Uterus (tissue), 4 donors: ENCODE data around the gene APOH. TPM values are rescaled to one million over a fixed set of nuclear protein-coding genes. Genes with fewer than 3 reads are reported as not detected.

Experiments used
- DNase-seq, 2 donors: peaks; one replicate each; pipeline ENCODE4 v3.0.0-alpha.2; 2019 to 2020
- H3K27ac ChIP-seq, 2 donors: fragments of 200-600 bp; sonication (generic); 1 replicate in 1 of 2; 2 replicates in 1 of 2; pipeline ENCODE4 v1.5.1; 2016 to 2018
- H3K27me3 ChIP-seq, 2 donors: fragments of 200-600 bp; sonication (generic); one replicate each; pipeline ENCODE4 v1.5.1; 2018 to 2019; ENCODE audit warnings: control low read depth in 1 of 2
- H3K36me3 ChIP-seq, 2 donors: fragments of 200-600 bp; sonication (generic); one replicate each; pipeline ENCODE4 v1.5.1; 2019; ENCODE audit warnings: control low read depth in 1 of 2
- H3K4me1 ChIP-seq, 2 donors: fragments of 200-600 bp; sonication (generic); one replicate each; pipeline ENCODE4 v1.5.1; 2018 to 2019; ENCODE audit warnings: control low read depth in 1 of 2
- H3K4me3 ChIP-seq, 2 donors: fragments of 200-600 bp; sonication (generic); 1 replicate in 1 of 2; 2 replicates in 1 of 2; pipeline ENCODE4 v1.5.1; 2018 to 2019; ENCODE audit warnings: mild to moderate bottlenecking in 1 of 2
- H3K9me3 ChIP-seq, 2 donors: fragments of 200-600 bp; sonication (generic); one replicate each; pipeline ENCODE4 v1.5.1; 2019; ENCODE audit warnings: control low read depth in 1 of 2
- CTCF ChIP-seq, 4 experiments: fragments of 200-600 bp in 2 of 4; fragments of 450-650 bp in 2 of 4; sonication (generic) in 2 of 4; IDR thresholded peaks; one replicate each; pipeline ENCODE4 v1.5.1; 2016 to 2019; ENCODE audit warnings: antibody characterized with exemption in 4 of 4, mild to moderate bottlenecking in 2 of 4, moderate library complexity in 1 of 4
- POLR2A ChIP-seq, 2 donors: fragments of 450-650 bp; IDR thresholded peaks; one replicate each; pipeline ENCODE4 v1.6.1; 2016; ENCODE audit warnings: antibody characterized with exemption in 2 of 2, mild to moderate bottlenecking in 1 of 2, moderate library complexity in 1 of 2
- intact Hi-C: fragments of 100-400 bp; cut with DNase I; formaldehyde crosslinking; loops from one replicate; pipeline ENCODE4 v1.15.1; 2023; ENCODE audit warnings: low total_unique reads
- total RNA-seq, 4 donors: library from RNA; depleted of rRNA in 3 of 4; stranded (reverse); fragments of >200 nt in 3 of 4; gene quantifications; one replicate each; pipeline versions ENCODE4 v1.1.0 to v1.2.4, GENCODE V29; 2014 to 2023
- donor health status: DM: yes; HTN: yes; CAD: no.

APOH gene
- total RNA-seq, 4 donors from 2014 or later, result 0.61 TPM; not detected in 3

DNA sequence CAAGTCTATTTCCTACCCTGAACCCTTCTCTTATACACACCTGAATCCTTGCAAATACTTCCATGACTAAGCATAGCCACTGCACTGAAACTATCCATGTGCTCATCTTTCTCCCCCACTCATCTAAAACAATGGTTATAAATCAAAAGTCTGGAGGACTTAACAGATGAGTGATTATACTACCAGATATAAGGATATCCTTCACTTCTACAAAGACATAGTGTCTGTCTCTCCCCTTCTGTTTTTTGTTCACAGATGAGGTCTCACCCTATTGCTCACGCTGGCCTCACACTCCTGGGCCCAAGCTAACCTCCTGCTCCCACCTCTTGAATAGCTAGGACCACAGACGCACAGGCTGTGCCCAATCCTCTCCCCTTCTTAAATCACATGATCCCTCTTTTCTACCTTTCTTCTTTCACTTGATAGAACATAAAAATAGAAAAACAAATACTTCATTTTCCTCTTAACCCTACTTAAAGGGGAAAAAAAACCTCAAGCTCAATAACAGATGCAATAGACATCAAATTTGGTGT, 56.5 kb downstream of the APOH start:
- Histone ChIP-seq H3K36me3 (no peaks in the 10 kb centered on the region), H3K9me3 (no peaks in the 10 kb centered on the region), H3K27me3 (no peaks in the 10 kb centered on the region), H3K27ac (no peak overlapping the region), H3K4me1 (no peaks in the 10 kb centered on the region), H3K4me3 (no peak overlapping the region)
- intact Hi-C loops, result no loop called here
- no peak for TF ChIP-seq POLR2A (IDR thresholded peaks at IDR 0.05)
- no peak for TF ChIP-seq CTCF (IDR thresholded peaks at IDR 0.05)
- DNase-seq, result no peak

DNA sequence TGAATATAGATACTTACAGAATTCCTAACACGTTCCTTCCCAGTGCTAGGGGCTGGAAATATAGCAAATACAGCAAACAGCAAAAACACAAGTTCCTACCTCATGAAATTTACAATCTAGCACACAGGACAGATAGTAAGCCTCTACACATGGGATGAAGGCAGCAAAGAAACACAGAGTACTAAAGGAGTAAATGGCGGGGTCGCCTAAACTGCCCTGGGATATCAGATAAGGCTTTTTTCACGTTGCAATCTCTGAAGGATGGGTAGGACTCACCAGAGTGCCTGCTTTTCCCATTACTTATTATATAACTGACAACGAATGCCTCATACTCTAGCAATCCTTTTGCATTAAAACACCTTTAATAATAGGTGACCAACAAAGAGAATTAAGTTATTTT, 57.1 kb downstream of the APOH start:
- no peaks in the 10 kb centered on the region for H3K27me3 ChIP-seq
- TF ChIP-seq POLR2A (IDR thresholded peaks at IDR 0.05) (no peak), CTCF (IDR thresholded peaks at IDR 0.05) (no peak)
- H3K4me1 ChIP-seq, result no peaks in the 10 kb centered on the region
- H3K27ac ChIP-seq, result no peak overlapping the region
- H3K4me3 ChIP-seq, result no peak overlapping the region
- H3K36me3 ChIP-seq, result no peaks in the 10 kb centered on the region
- no peak for DNase-seq
- intact Hi-C loops, result no loop called here
- H3K9me3 ChIP-seq, result no peaks in the 10 kb centered on the region

- DNase-seq, result no peak
- Histone ChIP-seq H3K27ac (no peak overlapping the region), H3K4me1 (no peaks in the 10 kb centered on the region), H3K27me3 (no peaks in the 10 kb centered on the region), H3K9me3 (no peaks in the 10 kb centered on the region), H3K36me3 (no peaks in the 10 kb centered on the region), H3K4me3 (no peak overlapping the region)
- intact Hi-C loops, result no loop called here
- TF ChIP-seq POLR2A (IDR thresholded peaks at IDR 0.05), result no peak
- no peak for TF ChIP-seq CTCF (IDR thresholded peaks at IDR 0.05)
These were observed 57.5 kb downstream of the APOH start for GRCh38 chr17:66171692-66172091.

DNA sequence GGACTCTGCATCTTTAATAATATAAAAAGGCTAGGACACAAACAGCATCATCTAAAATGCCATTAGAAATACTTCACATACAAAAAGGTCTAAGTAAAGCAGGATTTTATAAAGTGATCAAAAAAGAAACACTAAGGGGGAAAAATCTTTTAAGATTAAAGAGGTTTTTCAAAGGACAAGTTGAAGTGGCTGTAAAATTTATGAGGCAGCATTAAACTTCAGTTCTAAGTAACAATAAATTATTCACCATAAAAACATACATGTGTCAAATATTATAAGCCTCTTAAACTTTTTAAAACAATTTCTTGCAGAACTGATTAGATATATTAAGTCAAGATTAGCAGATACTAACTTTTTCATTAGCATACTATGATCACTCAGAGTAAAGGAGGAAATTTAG, 58.0 kb downstream of the APOH start:
- TF ChIP-seq CTCF (IDR thresholded peaks at IDR 0.05) (no peak), POLR2A (IDR thresholded peaks at IDR 0.05) (no peak)
- no peak for DNase-seq
- H3K4me3 ChIP-seq, result no peak overlapping the region
- intact Hi-C loops, result no loop called here
- H3K27ac ChIP-seq, result no peak overlapping the region
- H3K36me3 ChIP-seq, result no peaks in the 10 kb centered on the region
- H3K9me3 ChIP-seq, result no peaks in the 10 kb centered on the region
- H3K27me3 ChIP-seq, result no peaks in the 10 kb centered on the region
- no peaks in the 10 kb centered on the region for H3K4me1 ChIP-seq

DNA sequence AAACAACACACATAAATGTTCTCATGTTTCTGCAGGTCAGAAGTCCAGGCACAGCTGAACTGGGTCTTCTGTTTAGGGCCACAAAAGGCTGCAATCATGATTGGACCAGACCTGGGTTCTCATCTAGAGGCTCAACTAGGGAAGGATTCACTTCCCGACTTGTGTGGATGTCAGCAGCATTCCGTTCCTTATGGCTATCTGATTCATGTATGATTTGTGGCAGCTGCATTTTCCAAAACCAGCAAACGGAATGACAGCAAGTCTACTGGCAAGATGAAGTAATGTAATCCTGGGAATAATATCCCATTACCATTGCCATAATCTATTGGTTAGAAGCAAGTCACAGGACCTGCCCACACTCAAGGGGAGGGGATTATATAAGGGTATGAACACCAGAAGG, 59.4 kb downstream of the APOH start:
- no peaks in the 10 kb centered on the region for H3K9me3 ChIP-seq
- no peak for DNase-seq
- TF ChIP-seq POLR2A (IDR thresholded peaks at IDR 0.05) (no peak), CTCF (IDR thresholded peaks at IDR 0.05) (no peak)
- H3K27me3 ChIP-seq, result no peaks in the 10 kb centered on the region
- no peak overlapping the region for H3K27ac ChIP-seq
- intact Hi-C loops, result loop anchor here (5.0 kb wide), 1 partner anchor 878 kb away; no protein-coding TSS in a partner anchor
- no peaks in the 10 kb centered on the region for H3K36me3 ChIP-seq
- H3K4me3 ChIP-seq, result no peak overlapping the region
- no peaks in the 10 kb centered on the region for H3K4me1 ChIP-seq
